Uterus (tissue), 4 donors: Measurements from ENCODE around the gene TMEM178B. TPM values are rescaled to one million over a fixed set of nuclear protein-coding genes. Genes with fewer than 3 reads are reported as not detected.
"Not testable (repeated sequence)": the region's sequence is repeated elsewhere in the genome, so short reads cannot be mapped to it uniquely, and the experiment has no call there.

Experiments
- DNase-seq, 2 donors: peaks; one replicate each; pipeline ENCODE4 v3.0.0-alpha.2; 2019 to 2020
- H3K27ac ChIP-seq, 2 donors: fragments of 200-600 bp; sonication (generic); 1 replicate in 1 of 2; 2 replicates in 1 of 2; pipeline ENCODE4 v1.5.1; 2016 to 2018
- H3K27me3 ChIP-seq, 2 donors: fragments of 200-600 bp; sonication (generic); one replicate each; pipeline ENCODE4 v1.5.1; 2018 to 2019; ENCODE audit warnings: control low read depth in 1 of 2
- H3K36me3 ChIP-seq, 2 donors: fragments of 200-600 bp; sonication (generic); one replicate each; pipeline ENCODE4 v1.5.1; 2019; ENCODE audit warnings: control low read depth in 1 of 2
- H3K4me1 ChIP-seq, 2 donors: fragments of 200-600 bp; sonication (generic); one replicate each; pipeline ENCODE4 v1.5.1; 2018 to 2019; ENCODE audit warnings: control low read depth in 1 of 2
- H3K4me3 ChIP-seq, 2 donors: fragments of 200-600 bp; sonication (generic); 1 replicate in 1 of 2; 2 replicates in 1 of 2; pipeline ENCODE4 v1.5.1; 2018 to 2019; ENCODE audit warnings: mild to moderate bottlenecking in 1 of 2
- H3K9me3 ChIP-seq, 2 donors: fragments of 200-600 bp; sonication (generic); one replicate each; pipeline ENCODE4 v1.5.1; 2019; ENCODE audit warnings: control low read depth in 1 of 2
- POLR2A ChIP-seq, 2 donors: fragments of 450-650 bp; IDR thresholded peaks; one replicate each; pipeline ENCODE4 v1.6.1; 2016; ENCODE audit warnings: antibody characterized with exemption in 2 of 2, mild to moderate bottlenecking in 1 of 2, moderate library complexity in 1 of 2
- intact Hi-C: fragments of 100-400 bp; cut with DNase I; formaldehyde crosslinking; loops from one replicate; pipeline ENCODE4 v1.15.1; 2023; ENCODE audit warnings: low total_unique reads
- total RNA-seq, 4 donors: library from RNA; depleted of rRNA in 3 of 4; stranded (reverse); fragments of >200 nt in 3 of 4; gene quantifications; one replicate each; pipeline versions ENCODE4 v1.1.0 to v1.2.4, GENCODE V29; 2014 to 2023
- TF ChIP-seq, protein P1 (sequence below), 4 experiments: fragments of 200-600 bp in 2 of 4; fragments of 450-650 bp in 2 of 4; sonication (generic) in 2 of 4; IDR thresholded peaks; one replicate each; pipeline ENCODE4 v1.5.1; 2016 to 2019; ENCODE audit warnings: antibody characterized with exemption in 4 of 4, mild to moderate bottlenecking in 2 of 4, moderate library complexity in 1 of 4
- donor health status: DM: yes; HTN: yes; CAD: no.

The TMEM178B gene
- total RNA-seq, 4 donors from 2014 or later: 0.76 to 3.0 TPM; not detected in 2

DNA sequence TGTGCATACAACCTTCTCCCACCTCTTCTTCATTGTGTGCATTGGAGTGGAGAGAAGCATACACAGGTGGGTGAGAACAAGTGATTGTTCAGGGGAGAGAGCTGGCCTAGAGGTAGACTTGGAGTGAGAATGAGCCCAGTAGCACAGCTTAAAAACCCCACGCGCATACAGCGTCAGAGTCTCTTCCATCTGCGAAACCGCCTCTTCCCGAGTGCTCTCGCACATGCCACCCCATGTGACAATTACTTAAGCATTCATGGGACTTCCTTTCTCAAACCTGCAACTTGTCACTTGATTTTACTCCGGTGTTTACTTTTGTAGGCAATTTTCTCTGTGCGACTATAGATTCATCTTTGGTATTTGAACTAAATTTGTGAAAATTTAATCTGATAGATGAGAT lies 300.6 kb downstream of the TMEM178B start:
- TF ChIP-seq, protein P1, sequence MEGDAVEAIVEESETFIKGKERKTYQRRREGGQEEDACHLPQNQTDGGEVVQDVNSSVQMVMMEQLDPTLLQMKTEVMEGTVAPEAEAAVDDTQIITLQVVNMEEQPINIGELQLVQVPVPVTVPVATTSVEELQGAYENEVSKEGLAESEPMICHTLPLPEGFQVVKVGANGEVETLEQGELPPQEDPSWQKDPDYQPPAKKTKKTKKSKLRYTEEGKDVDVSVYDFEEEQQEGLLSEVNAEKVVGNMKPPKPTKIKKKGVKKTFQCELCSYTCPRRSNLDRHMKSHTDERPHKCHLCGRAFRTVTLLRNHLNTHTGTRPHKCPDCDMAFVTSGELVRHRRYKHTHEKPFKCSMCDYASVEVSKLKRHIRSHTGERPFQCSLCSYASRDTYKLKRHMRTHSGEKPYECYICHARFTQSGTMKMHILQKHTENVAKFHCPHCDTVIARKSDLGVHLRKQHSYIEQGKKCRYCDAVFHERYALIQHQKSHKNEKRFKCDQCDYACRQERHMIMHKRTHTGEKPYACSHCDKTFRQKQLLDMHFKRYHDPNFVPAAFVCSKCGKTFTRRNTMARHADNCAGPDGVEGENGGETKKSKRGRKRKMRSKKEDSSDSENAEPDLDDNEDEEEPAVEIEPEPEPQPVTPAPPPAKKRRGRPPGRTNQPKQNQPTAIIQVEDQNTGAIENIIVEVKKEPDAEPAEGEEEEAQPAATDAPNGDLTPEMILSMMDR (IDR thresholded peaks at IDR 0.05): no peak
- TF ChIP-seq POLR2A (IDR thresholded peaks at IDR 0.05): no peak
- no peak overlapping the region for H3K27ac ChIP-seq
- H3K27me3 ChIP-seq: no peaks in the 10 kb centered on the region
- no peaks in the 10 kb centered on the region for H3K36me3 ChIP-seq
- no peak for DNase-seq
- intact Hi-C loops: no loop called here
- H3K9me3 ChIP-seq: peaks cover 0 to 3% of the 10 kb centered on the region in 2 donors
- H3K4me1 ChIP-seq: no peaks in the 10 kb centered on the region
- H3K4me3 ChIP-seq: no peak overlapping the region

DNA sequence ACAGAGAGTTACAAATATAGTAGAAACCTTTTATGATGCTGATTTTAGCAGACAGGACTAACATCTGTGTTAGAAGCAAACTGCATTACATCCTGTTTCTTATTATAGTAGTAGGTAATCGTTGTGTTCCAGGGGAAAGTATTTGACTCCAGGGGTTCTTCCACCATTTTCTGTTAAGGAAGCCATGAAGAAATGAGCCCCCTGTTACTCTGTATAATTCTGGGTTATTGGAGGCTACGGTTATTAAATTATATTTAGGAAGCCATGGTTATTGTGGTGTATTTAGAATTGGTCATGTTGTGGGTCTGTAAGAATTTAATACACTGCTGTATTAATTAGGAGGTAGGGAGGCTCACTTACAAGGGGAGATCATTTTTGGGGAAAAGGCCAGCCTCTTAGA lies 301.6 kb downstream of the TMEM178B start:
- no peaks in the 10 kb centered on the region for H3K36me3 ChIP-seq
- no peak for DNase-seq
- intact Hi-C loops: no loop called here
- H3K4me3 ChIP-seq: no peak overlapping the region
- H3K27ac ChIP-seq: no peak overlapping the region
- no peaks in the 10 kb centered on the region for H3K4me1 ChIP-seq
- no peaks in the 10 kb centered on the region for H3K27me3 ChIP-seq
- TF ChIP-seq, protein P1 (IDR thresholded peaks at IDR 0.05): no peak
- TF ChIP-seq POLR2A (IDR thresholded peaks at IDR 0.05): no peak
- peaks cover 0 to 3% of the 10 kb centered on the region in 2 donors for H3K9me3 ChIP-seq

DNA sequence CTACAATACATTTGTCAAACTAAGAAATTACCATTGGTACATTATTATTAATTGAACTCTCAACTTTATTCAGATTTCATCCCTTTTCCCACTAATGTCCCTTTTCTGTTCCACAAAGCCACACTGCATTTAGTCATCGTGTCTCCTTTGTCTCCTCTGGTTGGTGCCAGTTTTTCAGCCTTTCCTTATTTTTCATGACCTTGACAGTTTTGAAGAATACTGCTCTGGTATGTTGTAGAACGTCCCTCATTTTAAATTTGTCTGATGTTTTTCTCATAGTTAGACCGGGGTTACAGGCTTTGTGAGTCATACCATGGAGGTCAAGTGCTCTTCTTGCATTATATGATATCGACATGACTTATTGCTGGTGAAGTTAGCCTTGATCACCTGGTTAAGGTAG lies 304.0 kb downstream of the TMEM178B start:
- Histone ChIP-seq H3K27ac (no peak overlapping the region), H3K27me3 (no peaks in the 10 kb centered on the region)
- TF ChIP-seq, protein P1 (IDR thresholded peaks at IDR 0.05): no peak
- TF ChIP-seq POLR2A (IDR thresholded peaks at IDR 0.05): no peak

DNA sequence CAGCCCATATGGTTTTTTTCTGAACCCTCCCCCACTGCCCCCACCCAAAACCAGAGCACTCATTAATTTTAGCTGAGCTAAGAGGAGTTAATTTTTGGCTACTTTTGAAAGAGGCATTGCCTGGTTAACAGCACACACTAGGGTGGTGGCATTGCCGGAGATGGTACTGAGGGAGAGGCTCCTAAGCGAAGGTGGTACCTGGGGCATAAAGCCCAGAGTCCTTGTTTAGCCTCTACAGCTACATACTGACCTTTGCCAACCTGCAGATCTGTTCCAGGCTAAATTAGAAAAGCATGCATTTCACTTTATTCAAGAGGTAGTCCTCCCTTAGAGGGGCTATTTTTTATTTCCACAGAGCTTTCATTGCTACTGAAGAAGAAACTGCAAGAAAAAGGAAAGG lies 304.5 kb downstream of the TMEM178B start:
- Histone ChIP-seq H3K9me3 (peaks cover 0 to 3% of the 10 kb centered on the region in 2 donors), H3K36me3 (no peaks in the 10 kb centered on the region), H3K27ac (no peak overlapping the region), H3K4me3 (no peak overlapping the region), H3K4me1 (no peaks in the 10 kb centered on the region), H3K27me3 (no peaks in the 10 kb centered on the region)
- intact Hi-C loops: no loop called here
- no peak for TF ChIP-seq POLR2A (IDR thresholded peaks at IDR 0.05)
- TF ChIP-seq, protein P1 (IDR thresholded peaks at IDR 0.05): no peak
- no peak for DNase-seq

More for the DNA sequence above, 304.0 kb downstream of the TMEM178B start:
- intact Hi-C loops: no loop called here
- Histone ChIP-seq H3K36me3 (no peaks in the 10 kb centered on the region), H3K4me1 (no peaks in the 10 kb centered on the region), H3K9me3 (peaks cover 0 to 3% of the 10 kb centered on the region in 2 donors), H3K4me3 (no peak overlapping the region)
- no peak for DNase-seq

DNA sequence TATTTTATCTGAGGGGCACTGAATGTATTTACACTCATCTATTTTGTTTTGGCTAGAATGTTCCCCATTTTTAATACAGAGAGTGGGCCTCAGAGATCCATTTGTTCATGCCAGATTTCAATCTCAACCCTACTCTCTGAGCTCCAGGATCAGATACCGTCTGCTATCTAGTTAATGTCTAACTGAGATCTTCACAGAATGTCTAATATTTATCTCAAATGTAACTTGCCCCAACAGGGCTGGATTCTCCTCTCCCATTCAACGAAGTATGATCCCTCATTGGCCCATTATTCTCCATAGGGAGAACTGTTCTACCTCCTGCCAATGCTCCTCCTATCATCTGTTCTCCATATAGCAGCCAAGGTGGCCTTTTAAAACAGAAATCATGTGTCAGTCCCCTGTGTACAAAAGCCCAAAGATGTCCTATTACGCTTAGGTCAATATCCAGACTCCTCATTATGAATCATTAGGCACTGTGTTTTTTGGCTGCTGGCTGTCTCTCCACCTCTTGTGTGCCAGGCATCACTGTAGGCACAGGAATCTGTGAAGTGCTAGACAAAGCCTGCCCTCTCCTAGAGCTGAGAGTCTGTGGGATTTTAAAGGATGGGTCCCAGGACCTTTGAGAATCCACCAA lies 308.0 kb downstream of the TMEM178B start:
- H3K4me3 ChIP-seq: no peak overlapping the region
- no peak for TF ChIP-seq POLR2A (IDR thresholded peaks at IDR 0.05)
- TF ChIP-seq, protein P1 (IDR thresholded peaks at IDR 0.05): no peak
- no peak overlapping the region for H3K27ac ChIP-seq
- intact Hi-C loops: no loop called here
- no peaks in the 10 kb centered on the region for H3K9me3 ChIP-seq
- H3K27me3 ChIP-seq: no peaks in the 10 kb centered on the region
- no peaks in the 10 kb centered on the region for H3K36me3 ChIP-seq
- no peaks in the 10 kb centered on the region for H3K4me1 ChIP-seq
- no peak for DNase-seq

DNA sequence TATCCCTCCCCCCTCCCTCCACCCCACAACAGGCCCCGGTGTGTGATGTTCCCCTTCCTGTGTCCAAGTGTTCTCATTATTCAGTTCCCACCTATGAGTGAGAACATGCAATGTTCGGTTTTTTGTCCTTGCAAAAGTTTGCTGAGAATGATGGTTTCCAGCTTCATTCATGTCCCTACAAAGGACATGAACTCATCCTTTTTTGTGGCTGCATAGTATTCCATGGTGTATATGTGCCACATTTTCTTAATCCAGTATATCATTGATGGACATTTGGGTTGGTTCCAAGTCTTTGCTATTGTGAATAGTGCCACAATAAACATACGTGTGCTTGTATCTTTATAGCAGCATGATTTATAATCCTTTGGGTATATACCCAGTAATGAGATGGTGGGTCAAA lies 309.5 kb downstream of the TMEM178B start:
- H3K9me3 ChIP-seq, H3K4me3 ChIP-seq, intact Hi-C loops, H3K27me3 ChIP-seq, DNase-seq, H3K4me1 ChIP-seq, H3K36me3 ChIP-seq, H3K27ac ChIP-seq: not testable (repeated sequence)
